Osteocyte (in vitro differentiated cells): ENCODE data around the gene RASGRP1. TPM values are rescaled to one million over a fixed set of nuclear protein-coding genes. Genes with fewer than 3 reads are reported as not detected.
A peak's percentile ranks its signal among the peaks of the same experiment; 100 is the strongest.

Source experiments
- DNase-seq: peaks from one replicate; pipeline ENCODE4 v3.0.0; 2021; ENCODE audit warnings: mixed read lengths; ENCODE audit not compliant: unreplicated experiment; ENCODE audit errors: extremely low spot score
- H3K27ac Mint-ChIP-seq: one replicate; pipeline ENCODE4 v1.8.0; 2021; ENCODE audit warnings: mild to moderate bottlenecking, mixed read lengths; ENCODE audit not compliant: unreplicated experiment
- H3K27me3 Mint-ChIP-seq: one replicate; pipeline ENCODE4 v1.8.0; 2021; ENCODE audit warnings: mixed read lengths; ENCODE audit not compliant: unreplicated experiment
- H3K36me3 Mint-ChIP-seq: one replicate; pipeline ENCODE4 v1.8.0; 2021; ENCODE audit warnings: mixed read lengths; ENCODE audit not compliant: unreplicated experiment
- H3K4me1 Mint-ChIP-seq: one replicate; pipeline ENCODE4 v1.8.0; 2021; ENCODE audit warnings: mixed read lengths; ENCODE audit not compliant: unreplicated experiment
- H3K4me3 Mint-ChIP-seq: one replicate; pipeline ENCODE4 v1.8.0; 2021; ENCODE audit warnings: mild to moderate bottlenecking, moderate library complexity, mixed read lengths; ENCODE audit not compliant: unreplicated experiment
- H3K9me3 Mint-ChIP-seq: one replicate; pipeline ENCODE4 v1.8.0; 2021; ENCODE audit warnings: mixed read lengths; ENCODE audit not compliant: unreplicated experiment
- total RNA-seq: library from RNA; stranded (reverse); gene quantifications from 2 replicates; pipeline ENCODE4 v1.2.1, GENCODE V29; 2021
- TF ChIP-seq, protein P1 (sequence below): fragments of 200-600 bp; sonication (generic); IDR thresholded peaks from 2 replicates; pipeline ENCODE4 v1.5.0; 2021; ENCODE audit warnings: antibody characterized with exemption, mild to moderate bottlenecking, moderate library complexity

The RASGRP1 gene
- total RNA-seq, 1 donor from 2014 or later = 0.11 TPM

DNA sequence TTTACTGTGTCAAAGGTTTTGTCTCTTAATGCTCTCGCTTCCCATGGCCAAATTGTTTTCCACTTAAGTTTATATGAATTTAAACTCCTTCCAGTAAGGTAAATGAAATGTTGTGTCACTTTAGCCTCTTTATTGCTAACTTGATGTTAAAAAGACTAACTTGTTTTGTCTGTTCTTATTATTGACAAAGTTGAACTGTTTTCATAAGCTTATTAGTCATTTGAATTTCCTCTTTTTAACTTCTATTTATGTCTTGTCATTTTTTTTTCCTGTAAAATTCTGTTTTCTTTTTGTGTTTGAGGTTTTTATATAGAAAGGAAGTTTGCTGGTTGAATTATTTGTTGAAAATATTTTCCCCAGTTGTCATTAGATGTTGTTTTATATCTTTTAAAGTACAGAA, 84.9 kb downstream of the RASGRP1 start:
- H3K27ac Mint-ChIP-seq = peak overlapping the region; percentile 52
- TF ChIP-seq, protein P1, sequence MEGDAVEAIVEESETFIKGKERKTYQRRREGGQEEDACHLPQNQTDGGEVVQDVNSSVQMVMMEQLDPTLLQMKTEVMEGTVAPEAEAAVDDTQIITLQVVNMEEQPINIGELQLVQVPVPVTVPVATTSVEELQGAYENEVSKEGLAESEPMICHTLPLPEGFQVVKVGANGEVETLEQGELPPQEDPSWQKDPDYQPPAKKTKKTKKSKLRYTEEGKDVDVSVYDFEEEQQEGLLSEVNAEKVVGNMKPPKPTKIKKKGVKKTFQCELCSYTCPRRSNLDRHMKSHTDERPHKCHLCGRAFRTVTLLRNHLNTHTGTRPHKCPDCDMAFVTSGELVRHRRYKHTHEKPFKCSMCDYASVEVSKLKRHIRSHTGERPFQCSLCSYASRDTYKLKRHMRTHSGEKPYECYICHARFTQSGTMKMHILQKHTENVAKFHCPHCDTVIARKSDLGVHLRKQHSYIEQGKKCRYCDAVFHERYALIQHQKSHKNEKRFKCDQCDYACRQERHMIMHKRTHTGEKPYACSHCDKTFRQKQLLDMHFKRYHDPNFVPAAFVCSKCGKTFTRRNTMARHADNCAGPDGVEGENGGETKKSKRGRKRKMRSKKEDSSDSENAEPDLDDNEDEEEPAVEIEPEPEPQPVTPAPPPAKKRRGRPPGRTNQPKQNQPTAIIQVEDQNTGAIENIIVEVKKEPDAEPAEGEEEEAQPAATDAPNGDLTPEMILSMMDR = no peak

GRCh38 chr15:38479266-38479665, 85.3 kb downstream of the RASGRP1 start:
- TF ChIP-seq, protein P1 = no peak

More for the DNA sequence above, 84.9 kb downstream of the RASGRP1 start:
- Mint-ChIP-seq H3K27me3 (no peaks in the 10 kb centered on the region), H3K4me3 (no peak overlapping the region), H3K36me3 (peaks cover 25% of the 10 kb centered on the region), H3K9me3 (no peaks in the 10 kb centered on the region), H3K4me1 (peaks cover 11% of the 10 kb centered on the region)
- no peak for DNase-seq

GRCh38 chr15:38477637-38478036, 87.0 kb downstream of the RASGRP1 start:
- no peak overlapping the region for H3K27ac Mint-ChIP-seq
- peaks cover 28% of the 10 kb centered on the region for H3K36me3 Mint-ChIP-seq
- H3K9me3 Mint-ChIP-seq = no peaks in the 10 kb centered on the region
- DNase-seq = no peak
- H3K4me1 Mint-ChIP-seq = peaks cover 11% of the 10 kb centered on the region
- H3K4me3 Mint-ChIP-seq = no peak overlapping the region
- no peaks in the 10 kb centered on the region for H3K27me3 Mint-ChIP-seq
- TF ChIP-seq, protein P1 = no peak

More at GRCh38 chr15:38479266-38479665, 85.3 kb downstream of the RASGRP1 start:
- Mint-ChIP-seq H3K4me3 (no peak overlapping the region), H3K27ac (peak overlapping the region; percentile 52), H3K9me3 (no peaks in the 10 kb centered on the region), H3K36me3 (peaks cover 27% of the 10 kb centered on the region), H3K27me3 (no peaks in the 10 kb centered on the region), H3K4me1 (peaks cover 11% of the 10 kb centered on the region)
- no peak for DNase-seq

DNA sequence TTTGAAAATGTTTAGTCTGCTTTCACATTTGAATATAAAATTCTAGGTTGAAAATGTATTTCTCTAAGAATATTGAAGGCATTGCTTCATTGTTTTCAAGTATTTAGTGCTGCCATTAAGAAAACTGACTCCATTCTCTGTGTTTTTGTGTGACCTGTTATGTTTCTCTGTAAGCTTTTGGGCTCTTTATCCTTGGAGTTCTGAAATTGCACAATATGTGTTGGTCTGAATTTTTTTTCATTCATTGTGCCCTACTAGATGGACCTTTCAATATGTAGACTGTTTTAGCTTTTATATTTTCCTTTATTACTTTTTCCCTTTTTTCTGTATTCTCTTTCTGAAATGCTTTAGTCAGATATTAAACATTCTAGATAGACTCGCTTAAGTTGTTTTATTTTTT, 88.5 kb downstream of the RASGRP1 start:
- Mint-ChIP-seq H3K4me3 (no peak overlapping the region), H3K9me3 (no peaks in the 10 kb centered on the region), H3K36me3 (peaks cover 14% of the 10 kb centered on the region), H3K27ac (no peak overlapping the region), H3K4me1 (peaks cover 11% of the 10 kb centered on the region), H3K27me3 (no peaks in the 10 kb centered on the region)
- no peak for DNase-seq
- TF ChIP-seq, protein P1 = no peak

GRCh38 chr15:38475361-38475760, 89.3 kb downstream of the RASGRP1 start:
- no peaks in the 10 kb centered on the region for H3K27me3 Mint-ChIP-seq
- H3K4me3 Mint-ChIP-seq = no peak overlapping the region
- H3K4me1 Mint-ChIP-seq = peaks cover 10% of the 10 kb centered on the region
- H3K36me3 Mint-ChIP-seq = peaks cover 12% of the 10 kb centered on the region
- H3K27ac Mint-ChIP-seq = no peak overlapping the region
- TF ChIP-seq, protein P1 = no peak
- H3K9me3 Mint-ChIP-seq = no peaks in the 10 kb centered on the region
- DNase-seq = no peak
